GM10248 (cell line): ENCODE data around the gene FBLN7.

Source experiments
- CTCF ChIA-PET: fragments of 300-600 bp; sonication (Branson Sonifier 250); formaldehyde crosslinking; extraction: SDS; loops from one replicate; lab custom pipeline; 2021; ENCODE audit warnings: antibody characterized with exemption; lab: Yijun Ruan, JAX
- POLR2A ChIA-PET: fragments of 350-650 bp; sonication (Branson Sonifier 250); formaldehyde crosslinking; extraction: SDS; loops from one replicate; lab custom pipeline; 2020; ENCODE audit warnings: antibody characterized with exemption; lab: Yijun Ruan, JAX
- DNase-seq: peaks from one replicate; pipeline ENCODE4 v3.0.0; 2012; ENCODE audit errors: extremely low spot score
- CTCF ChIP-seq: IDR thresholded peaks from 2 replicates; pipeline ENCODE4 v1.5.1; 2012; ENCODE audit warnings: mild to moderate bottlenecking, low read depth; ENCODE audit errors: extremely low read depth, missing control alignments, control extremely low read depth

The FBLN7 gene

GRCh38 chr2:112148477-112148876 lies 10.3 kb downstream of the FBLN7 start:
- peak; percentile 6 for DNase-seq
- no peak for TF ChIP-seq CTCF
- POLR2A ChIA-PET = no interaction called here
- CTCF ChIA-PET = interaction anchor here (1.3 kb wide), 1 partner anchor 16 kb away, joined by 3 read pairs; no protein-coding TSS in a partner anchor

- ChIA-PET CTCF (no interaction called here), POLR2A (no interaction called here)
- TF ChIP-seq CTCF = no peak
- peak; percentile 3 for DNase-seq
Observed at GRCh38 chr2:112149194-112149593, 11.0 kb downstream of the FBLN7 start.

- CTCF ChIA-PET = interaction anchor here (1.4 kb wide), 1 partner anchor 19 kb away, joined by 3 read pairs; no protein-coding TSS in a partner anchor
- TF ChIP-seq CTCF = no peak
- POLR2A ChIA-PET = no interaction called here
- no peak for DNase-seq
Observed at GRCh38 chr2:112149866-112150435, 11.8 kb downstream of the FBLN7 start.

GRCh38 chr2:112150447-112150846 lies 12.3 kb downstream of the FBLN7 start:
- ChIA-PET POLR2A (no interaction called here), CTCF (interaction anchor here (1.4 kb wide), 1 partner anchor 20 kb away, joined by 3 read pairs; no protein-coding TSS in a partner anchor)
- no peak for DNase-seq
- no peak for TF ChIP-seq CTCF

- ChIA-PET CTCF (interaction anchor here (1.4 kb wide), 1 partner anchor 20 kb away, joined by 3 read pairs; no protein-coding TSS in a partner anchor), POLR2A (no interaction called here)
- DNase-seq = no peak
- TF ChIP-seq CTCF = no peak
Observed at GRCh38 chr2:112150851-112151250, 12.7 kb downstream of the FBLN7 start.

- no peak for DNase-seq
- CTCF ChIA-PET = interaction anchor here (1.4 kb wide), 1 partner anchor 21 kb away, joined by 3 read pairs; no protein-coding TSS in a partner anchor
- POLR2A ChIA-PET = no interaction called here
- TF ChIP-seq CTCF = no peak
Observed at GRCh38 chr2:112151271-112151670, 13.1 kb downstream of the FBLN7 start.
